Measurements from ENCODE around the gene ZNF154.

The ZNF154 gene

GRCh38 chr19:57651654-57651996, 57.4 kb downstream of the ZNF154 start:
- Histone ChIP-seq H3K27ac (ENCODE audit: low read depth, low read length) (no peak overlapping the region), H3K4me3 (ENCODE audit: low read depth, low read length) (no peak overlapping the region)

GRCh38 chr19:57648331-57649003, 60.5 kb downstream of the ZNF154 start:
- Histone ChIP-seq H3K27ac (ENCODE audit: low read depth, low read length) (no peak overlapping the region), H3K27me3 (ENCODE audit: control insufficient read depth, insufficient read depth, low read length) (no peaks in the 10 kb centered on the region; the same call in 1 of the 2 replicates), H3K9me3 (ENCODE audit: control insufficient read depth, insufficient read depth, low read length) (no peaks in the 10 kb centered on the region), H3K36me3 (ENCODE audit: control insufficient read depth, insufficient read depth, low read length) (no peaks in the 10 kb centered on the region), H3K4me1 (ENCODE audit: control insufficient read depth, insufficient read depth, low read length) (peaks cover 5% of the 10 kb centered on the region; the same call in 1 of the 2 replicates), H3K4me3 (ENCODE audit: low read depth, low read length) (no peak overlapping the region), H3K9ac (ENCODE audit: low read depth, low read length) (no peak overlapping the region)

More at GRCh38 chr19:57651654-57651996, 57.4 kb downstream of the ZNF154 start:
- no peaks in the 10 kb centered on the region; the same call in 1 of the 2 replicates for H3K27me3 ChIP-seq (ENCODE audit: control insufficient read depth, insufficient read depth, low read length)
- no peaks in the 10 kb centered on the region for H3K9me3 ChIP-seq (ENCODE audit: control insufficient read depth, insufficient read depth, low read length)
- H3K9ac ChIP-seq (ENCODE audit: low read depth, low read length): no peak overlapping the region
- no peaks in the 10 kb centered on the region for H3K36me3 ChIP-seq (ENCODE audit: control insufficient read depth, insufficient read depth, low read length)
- peaks cover 5% of the 10 kb centered on the region; the same call in 1 of the 2 replicates for H3K4me1 ChIP-seq (ENCODE audit: control insufficient read depth, insufficient read depth, low read length)
